Activated CD4-positive, alpha-beta memory T cell treated with anti-CD3 and anti-CD28 coated beads for 36 hours (primary cell): ENCODE results near the gene C1QL4. TPM values are rescaled to one million over a fixed set of nuclear protein-coding genes. Genes with fewer than 3 reads are reported as not detected.

Source experiments
- CTCF ChIA-PET: fragments of 350-600 bp; sonication (Branson Sonifier 250); formaldehyde crosslinking; loops from one replicate; lab custom pipeline; 2021; ENCODE audit warnings: antibody characterized with exemption, inconsistent platforms; lab: Charles Lee
- POLR2A ChIA-PET: fragments of 350-600 bp; sonication (Branson Sonifier 250); formaldehyde crosslinking; loops from one replicate; lab custom pipeline; 2021; ENCODE audit warnings: antibody characterized with exemption; lab: Charles Lee
- DNase-seq: peaks from one replicate; pipeline ENCODE4 v3.0.0-alpha.2; 2020
- H3K27ac Mint-ChIP-seq: one replicate; pipeline ENCODE4 v1.8.0; 2021; ENCODE audit warnings: mixed read lengths
- H3K27me3 Mint-ChIP-seq: one replicate; pipeline ENCODE4 v1.8.0; 2021; ENCODE audit warnings: mixed read lengths
- H3K36me3 Mint-ChIP-seq: one replicate; pipeline ENCODE4 v1.8.0; 2021; ENCODE audit warnings: mixed read lengths
- H3K4me1 Mint-ChIP-seq: one replicate; pipeline ENCODE4 v1.8.0; 2021; ENCODE audit warnings: low read depth, mixed read lengths
- H3K4me3 Mint-ChIP-seq: one replicate; pipeline ENCODE4 v1.8.0; 2021; ENCODE audit warnings: mild to moderate bottlenecking, mixed read lengths
- H3K9me3 Mint-ChIP-seq: one replicate; pipeline ENCODE4 v1.8.0; 2021; ENCODE audit warnings: mixed read lengths
- intact Hi-C: fragments of 100-400 bp; cut with micrococcal nuclease; formaldehyde crosslinking; loops from one replicate; pipeline ENCODE4 v1.15.1; 2023
- total RNA-seq, 2 experiments: library from RNA; stranded (reverse); gene quantifications; one replicate each; pipeline ENCODE4 v1.2.3, GENCODE V29; 2021

Gene C1QL4
- total RNA-seq, 2 experiments from 2014 or later = not detected

GRCh38 chr12:49347311-49348193 is 10.6 kb upstream of the C1QL4 start:
- H3K4me3 Mint-ChIP-seq = peak overlapping the region; percentile 36
- intact Hi-C loops = loop anchor here (1.0 kb wide), 1 partner anchor 59 kb away; no protein-coding TSS in a partner anchor
- no peaks in the 10 kb centered on the region for H3K9me3 Mint-ChIP-seq
- H3K4me1 Mint-ChIP-seq = peaks cover 37% of the 10 kb centered on the region
- ChIA-PET CTCF (interaction anchor here (0.6 to 6.5 kb wide), 40 partner anchors 8 to 769 kb away, joined by 3 to 149 read pairs (median 4); partner anchors contain the start of genes C1QL4, MCRS1, PRPH and SPATS2), POLR2A (interaction anchor here (0.6 to 1.6 kb wide), 2 partner anchors 19 to 277 kb away, joined by 3 to 10 read pairs; partner anchors contain the start of gene SPATS2)
- peak; percentile 82 for DNase-seq
- H3K27ac Mint-ChIP-seq = no peak overlapping the region
- H3K27me3 Mint-ChIP-seq = peaks cover 56% of the 10 kb centered on the region
- no peaks in the 10 kb centered on the region for H3K36me3 Mint-ChIP-seq

GRCh38 chr12:49346659-49347310 is 9.8 kb upstream of the C1QL4 start, which contains the start of gene DNAJC22:
DNAJC22 (plus strand) TSS chr12:49346888; CDS start chr12:49348873, 1,985 bp downstream.
- intact Hi-C loops = loop anchor here (1.0 kb wide), 1 partner anchor 58 kb away; no protein-coding TSS in a partner anchor
- no peak within 1 kb of the TSS for H3K27ac Mint-ChIP-seq
- peaks cover 37% of the 10 kb centered on the region for H3K4me1 Mint-ChIP-seq
- ChIA-PET CTCF (interaction anchor here (0.6 to 6.5 kb wide), 30 partner anchors 7 to 283 kb away, joined by 3 to 149 read pairs (median 5); partner anchors contain the start of genes C1QL4, PRPH, SPATS2 and TROAP), POLR2A (interaction anchor here (0.6 to 1.6 kb wide), 2 partner anchors 20 to 24 kb away, joined by 3 to 10 read pairs; partner anchors contain the start of genes SPATS2 and TROAP)
- peaks cover 55% of the 10 kb centered on the region for H3K27me3 Mint-ChIP-seq
- H3K4me3 Mint-ChIP-seq = peak within 1 kb of the TSS; percentile 61
- no peaks in the 10 kb centered on the region for H3K36me3 Mint-ChIP-seq
- H3K9me3 Mint-ChIP-seq = no peaks in the 10 kb centered on the region
- DNase-seq = peak; percentile 48

GRCh38 chr12:49345825-49346658 is 9.1 kb upstream of the C1QL4 start:
- Mint-ChIP-seq H3K4me3 (no peak overlapping the region), H3K36me3 (no peaks in the 10 kb centered on the region), H3K27ac (no peak overlapping the region), H3K4me1 (peaks cover 37% of the 10 kb centered on the region), H3K9me3 (no peaks in the 10 kb centered on the region), H3K27me3 (peaks cover 55% of the 10 kb centered on the region)
- POLR2A ChIA-PET = interaction anchor here (0.6 to 1.6 kb wide), 3 partner anchors 11 to 23 kb away, joined by 3 to 10 read pairs (median 3); partner anchors contain the start of genes SPATS2 and TROAP
- peak; percentile 10 for DNase-seq
- intact Hi-C loops = no loop called here
- CTCF ChIA-PET = interaction anchor here (1.4 to 6.5 kb wide), 10 partner anchors 9 to 172 kb away, joined by 3 to 149 read pairs (median 40); partner anchors contain the start of genes C1QL4, PRPH, SPATS2 and TROAP

- no peak overlapping the region for H3K27ac Mint-ChIP-seq
- ChIA-PET POLR2A (interaction anchor here (0.7 kb wide), 1 partner anchor 10 kb away, joined by 3 read pairs; no protein-coding TSS in a partner anchor), CTCF (interaction anchor here (1.5 to 6.5 kb wide), 4 partner anchors 9 to 57 kb away, joined by 3 to 149 read pairs (median 57); partner anchors contain the start of genes C1QL4 and PRPH)
- no peaks in the 10 kb centered on the region for H3K36me3 Mint-ChIP-seq
- peaks cover 37% of the 10 kb centered on the region for H3K4me1 Mint-ChIP-seq
- H3K27me3 Mint-ChIP-seq = peaks cover 59% of the 10 kb centered on the region
- intact Hi-C loops = no loop called here
- H3K4me3 Mint-ChIP-seq = no peak overlapping the region
- no peak for DNase-seq
- H3K9me3 Mint-ChIP-seq = no peaks in the 10 kb centered on the region
Measured at GRCh38 chr12:49345051-49345824, 8.2 kb upstream of the C1QL4 start.

- Mint-ChIP-seq H3K36me3 (no peaks in the 10 kb centered on the region), H3K27ac (no peak overlapping the region), H3K9me3 (no peaks in the 10 kb centered on the region), H3K4me1 (peaks cover 37% of the 10 kb centered on the region), H3K4me3 (no peak overlapping the region), H3K27me3 (peaks cover 62% of the 10 kb centered on the region)
- intact Hi-C loops = no loop called here
- no peak for DNase-seq
- ChIA-PET CTCF (interaction anchor here (3.6 to 4.0 kb wide), 2 partner anchors 22 to 53 kb away, joined by 20 to 234 read pairs; partner anchors contain the start of genes PRPH and SPATS2), POLR2A (interaction anchor here (1.0 kb wide), 1 partner anchor 49 kb away, joined by 3 read pairs; no protein-coding TSS in a partner anchor)
Measured at GRCh38 chr12:49344486-49345050, 7.6 kb upstream of the C1QL4 start.

- DNase-seq = peak; percentile 76
Measured at GRCh38 chr12:49342914-49343731, 6.1 kb upstream of the C1QL4 start.

GRCh38 chr12:49342066-49342913 is 5.3 kb upstream of the C1QL4 start:
- CTCF ChIA-PET = interaction anchor here (0.6 to 4.0 kb wide), 32 partner anchors 9 to 341 kb away, joined by 3 to 234 read pairs (median 4); partner anchors contain the start of genes PRPH, SPATS2 and TROAP
- Mint-ChIP-seq H3K36me3 (no peaks in the 10 kb centered on the region), H3K4me1 (peaks cover 43% of the 10 kb centered on the region), H3K9me3 (no peaks in the 10 kb centered on the region), H3K27ac (no peak overlapping the region), H3K4me3 (peak overlapping the region; percentile 53), H3K27me3 (peaks cover 64% of the 10 kb centered on the region)
- peak; percentile 90 for DNase-seq
- POLR2A ChIA-PET = interaction anchor here (1.0 to 2.9 kb wide), 5 partner anchors 8 to 53 kb away, joined by 3 to 7 read pairs (median 7); partner anchors contain the start of genes SPATS2 and TROAP
- intact Hi-C loops = loop anchor here (1.0 to 2.0 kb wide), 3 partner anchors 19 to 54 kb away; partner anchors contain the start of gene TROAP

More at GRCh38 chr12:49342914-49343731, 6.1 kb upstream of the C1QL4 start:
- H3K9me3 Mint-ChIP-seq = no peaks in the 10 kb centered on the region
- H3K27me3 Mint-ChIP-seq = peaks cover 64% of the 10 kb centered on the region
- H3K4me3 Mint-ChIP-seq = peak overlapping the region; percentile 53
- H3K27ac Mint-ChIP-seq = no peak overlapping the region
- H3K4me1 Mint-ChIP-seq = peaks cover 37% of the 10 kb centered on the region
- intact Hi-C loops = loop anchor here (1.0 to 2.0 kb wide), 3 partner anchors 20 to 55 kb away; partner anchors contain the start of gene TROAP
- POLR2A ChIA-PET = interaction anchor here (0.6 to 2.9 kb wide), 7 partner anchors 20 to 220 kb away, joined by 3 to 7 read pairs (median 3); partner anchors contain the start of gene TROAP
- H3K36me3 Mint-ChIP-seq = no peaks in the 10 kb centered on the region
- CTCF ChIA-PET = interaction anchor here (0.6 to 4.0 kb wide), 27 partner anchors 8 to 671 kb away, joined by 3 to 234 read pairs (median 6); partner anchors contain the start of genes PRPH, SPATS2 and TROAP

- peaks cover 41% of the 10 kb centered on the region for H3K4me1 Mint-ChIP-seq
- no peak overlapping the region for H3K4me3 Mint-ChIP-seq
Measured at GRCh38 chr12:49341777-49342065, 4.7 kb upstream of the C1QL4 start.

More at GRCh38 chr12:49341777-49342065, 4.7 kb upstream of the C1QL4 start:
- H3K9me3 Mint-ChIP-seq = no peaks in the 10 kb centered on the region
- H3K36me3 Mint-ChIP-seq = no peaks in the 10 kb centered on the region
- CTCF ChIA-PET = interaction anchor here (0.6 to 4.0 kb wide), 22 partner anchors 9 to 341 kb away, joined by 3 to 234 read pairs (median 6); partner anchors contain the start of genes PRPH, SPATS2 and TROAP
- H3K27me3 Mint-ChIP-seq = peaks cover 61% of the 10 kb centered on the region
- DNase-seq = no peak
- intact Hi-C loops = loop anchor here (1.0 to 2.0 kb wide), 3 partner anchors 19 to 53 kb away; partner anchors contain the start of gene TROAP
- no peak overlapping the region for H3K27ac Mint-ChIP-seq
- POLR2A ChIA-PET = interaction anchor here (1.0 to 2.9 kb wide), 5 partner anchors 9 to 52 kb away, joined by 3 to 7 read pairs (median 7); partner anchors contain the start of genes SPATS2 and TROAP
